Stimulated activated memory B cell treated with anti-CD40 and anti-IgM and Interleukin-4, amounts not matched to agents 10 μg/mL and 1 μg/mL and 100 μg/mL, for 72 hours (primary cell): ENCODE data around the gene SUN5.

Source experiments
- ATAC-seq: fragments of 150-1000 bp; cut with Tn5 transposase; 2 replicates; pipeline ENCODE4 v1.10.0; 2021
- H3K27ac Mint-ChIP-seq: one replicate; pipeline ENCODE4 v1.8.0; 2022; ENCODE audit warnings: mild to moderate bottlenecking, mixed read lengths
- H3K27me3 Mint-ChIP-seq: one replicate; pipeline ENCODE4 v1.8.0; 2022; ENCODE audit warnings: mixed read lengths
- H3K36me3 Mint-ChIP-seq: one replicate; pipeline ENCODE4 v1.8.0; 2022; ENCODE audit warnings: mixed read lengths
- H3K4me1 Mint-ChIP-seq: one replicate; pipeline ENCODE4 v1.8.0; 2022; ENCODE audit warnings: mixed read lengths
- H3K4me3 Mint-ChIP-seq: one replicate; pipeline ENCODE4 v1.8.0; 2022; ENCODE audit warnings: mild to moderate bottlenecking, moderate library complexity, mixed read lengths
- H3K9me3 Mint-ChIP-seq: one replicate; pipeline ENCODE4 v1.8.0; 2022; ENCODE audit warnings: mixed read lengths

The SUN5 gene

GRCh38 chr20:32993496-32994050 lies 10.7 kb downstream of the SUN5 start:
- Mint-ChIP-seq H3K27ac (peak overlapping the region; percentile 12), H3K27me3 (no peaks in the 10 kb centered on the region), H3K36me3 (peaks cover 17% of the 10 kb centered on the region), H3K4me1 (peaks cover 33% of the 10 kb centered on the region), H3K4me3 (no peak overlapping the region), H3K9me3 (peaks cover 13% of the 10 kb centered on the region)
- ATAC-seq: no peak

DNA sequence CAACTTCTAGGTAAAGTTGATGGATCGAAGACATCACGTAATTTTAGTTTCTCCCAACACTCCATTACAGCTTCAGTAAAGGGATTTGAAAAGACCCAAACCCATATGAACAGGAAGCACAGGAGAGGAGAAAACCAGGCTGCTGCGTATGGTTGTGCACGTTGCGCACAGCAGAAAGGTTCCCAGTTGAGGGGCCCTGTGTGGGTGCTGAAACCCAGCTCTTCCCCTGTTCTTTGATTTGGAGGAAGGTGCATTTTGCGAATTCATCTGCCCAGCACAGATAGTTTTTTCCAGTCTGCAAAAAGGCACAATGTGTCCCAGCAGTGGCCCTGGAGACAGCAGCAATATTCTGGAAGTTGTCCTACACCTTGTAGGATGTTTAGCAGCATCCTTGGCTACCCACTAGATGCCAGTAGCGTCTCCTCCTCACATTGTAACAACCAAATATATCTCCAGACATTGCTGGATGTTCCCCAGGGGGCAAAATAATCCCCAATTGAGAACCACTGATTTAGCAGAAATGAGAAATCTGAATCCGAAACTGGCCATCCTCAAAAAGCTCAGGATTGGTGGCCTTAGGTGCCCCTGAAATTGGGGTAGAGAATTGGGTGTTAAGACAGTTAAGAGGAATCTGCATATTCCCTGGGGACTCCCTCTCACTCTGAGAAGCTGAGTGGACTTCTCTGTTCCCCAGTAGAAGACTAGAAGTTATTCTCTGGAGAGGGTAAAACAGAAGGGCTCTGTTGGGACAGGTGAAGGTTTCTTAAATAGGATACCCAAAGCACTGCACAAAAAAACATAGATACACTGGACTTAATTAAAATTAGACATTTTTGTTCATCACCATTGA lies 12.2 kb downstream of the SUN5 start:
- peak; percentile 71 for ATAC-seq
- H3K9me3 Mint-ChIP-seq: peaks cover 13% of the 10 kb centered on the region
- H3K27ac Mint-ChIP-seq: peak overlapping the region; percentile 49
- H3K4me3 Mint-ChIP-seq: peak overlapping the region; percentile 38
- peaks cover 36% of the 10 kb centered on the region for H3K4me1 Mint-ChIP-seq
- H3K36me3 Mint-ChIP-seq: peaks cover 17% of the 10 kb centered on the region
- H3K27me3 Mint-ChIP-seq: no peaks in the 10 kb centered on the region

GRCh38 chr20:32991383-32991782 lies 12.8 kb downstream of the SUN5 start:
- peak; percentile 84 for ATAC-seq

DNA sequence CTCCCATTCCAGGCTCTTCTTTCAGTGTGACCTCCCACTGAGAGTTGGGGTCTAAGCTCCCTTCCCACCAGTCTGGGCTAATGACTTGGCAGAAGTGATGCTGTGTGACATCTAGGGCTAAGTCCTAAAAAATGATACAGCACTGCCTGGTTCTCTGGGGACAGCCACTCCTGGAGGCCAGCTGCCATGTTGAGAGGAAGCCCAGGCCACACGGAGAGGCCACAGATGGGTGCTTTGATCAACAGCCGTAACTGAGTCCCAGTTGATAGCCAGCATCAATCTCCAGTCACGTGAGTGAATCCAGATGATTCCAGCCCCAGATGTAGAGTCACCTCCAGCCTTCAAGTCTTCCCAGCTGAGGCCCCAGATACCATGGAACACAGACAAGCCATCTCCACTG lies 13.8 kb downstream of the SUN5 start:
- no peak overlapping the region for H3K27ac Mint-ChIP-seq
- no peaks in the 10 kb centered on the region for H3K27me3 Mint-ChIP-seq
- peaks cover 36% of the 10 kb centered on the region for H3K4me1 Mint-ChIP-seq
- peaks cover 11% of the 10 kb centered on the region for H3K36me3 Mint-ChIP-seq
- no peak overlapping the region for H3K4me3 Mint-ChIP-seq
- ATAC-seq: no peak
- peaks cover 6% of the 10 kb centered on the region for H3K9me3 Mint-ChIP-seq

More at GRCh38 chr20:32991383-32991782, 12.8 kb downstream of the SUN5 start:
- peaks cover 12% of the 10 kb centered on the region for H3K36me3 Mint-ChIP-seq
- H3K9me3 Mint-ChIP-seq: peaks cover 8% of the 10 kb centered on the region
- H3K27ac Mint-ChIP-seq: peak overlapping the region; percentile 49
- H3K27me3 Mint-ChIP-seq: no peaks in the 10 kb centered on the region
- peaks cover 36% of the 10 kb centered on the region for H3K4me1 Mint-ChIP-seq
- peak overlapping the region; percentile 38 for H3K4me3 Mint-ChIP-seq

DNA sequence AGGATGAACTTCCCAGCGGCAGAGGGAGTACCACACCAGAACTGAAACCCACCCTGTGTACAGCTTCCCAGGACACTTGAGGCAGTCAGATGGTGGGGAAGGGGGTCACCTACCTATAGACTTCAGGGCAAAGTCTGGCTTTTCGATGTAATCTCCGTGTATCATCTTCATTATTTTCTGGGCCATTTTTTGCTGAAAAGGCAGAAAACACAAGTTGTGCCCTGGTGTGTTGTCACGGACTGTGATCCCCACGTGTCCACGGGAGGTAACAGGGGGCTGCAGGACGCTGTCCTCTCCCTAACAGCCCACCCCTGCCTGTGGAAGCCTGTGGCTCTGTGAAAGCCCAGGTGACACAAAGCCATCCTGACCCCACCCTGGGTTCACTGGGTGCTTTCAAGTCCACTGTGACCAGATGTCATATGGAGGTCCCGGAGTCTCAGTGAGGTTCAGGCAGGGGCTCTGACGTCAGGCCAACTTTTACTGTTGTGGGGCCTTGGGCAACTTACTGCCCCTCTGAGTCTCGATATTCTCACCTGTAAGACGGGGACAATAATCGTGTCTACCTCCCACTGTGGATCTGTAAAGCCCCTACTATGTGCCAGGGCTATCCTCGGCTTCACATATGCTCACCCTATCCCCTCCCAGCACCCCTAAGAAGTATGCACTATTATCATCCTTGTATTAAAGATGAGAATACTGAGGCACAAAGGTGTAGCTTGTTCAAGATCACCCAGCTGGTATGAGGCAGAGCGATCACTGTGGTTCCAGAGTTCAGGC lies 14.5 kb downstream of the SUN5 start:
- no peaks in the 10 kb centered on the region for H3K27me3 Mint-ChIP-seq
- H3K9me3 Mint-ChIP-seq: peaks cover under 1% of the 10 kb centered on the region
- H3K27ac Mint-ChIP-seq: peak overlapping the region; percentile 20
- H3K36me3 Mint-ChIP-seq: peaks cover 6% of the 10 kb centered on the region
- H3K4me1 Mint-ChIP-seq: peaks cover 36% of the 10 kb centered on the region
- no peak for ATAC-seq
- H3K4me3 Mint-ChIP-seq: no peak overlapping the region

DNA sequence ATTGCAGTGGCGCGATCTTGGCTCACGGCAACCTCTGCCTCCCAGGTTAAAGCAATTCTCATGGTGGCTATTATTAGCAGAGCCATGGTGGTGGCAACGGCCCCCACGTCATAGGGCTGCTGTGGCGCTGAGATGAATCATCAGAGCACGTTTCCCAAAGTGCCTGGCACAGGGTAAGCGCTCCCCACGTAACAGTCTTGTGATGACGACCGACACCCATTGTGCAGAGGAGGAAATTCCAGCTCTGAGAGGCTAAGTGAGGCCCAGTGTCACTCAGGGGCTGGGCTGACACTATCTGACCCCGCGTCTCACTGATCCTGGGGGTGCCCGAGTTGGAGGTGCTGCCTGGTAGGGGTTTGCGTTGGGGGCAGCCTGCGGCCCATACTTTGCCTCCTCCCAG lies 16.2 kb downstream of the SUN5 start:
- Mint-ChIP-seq H3K27me3 (no peaks in the 10 kb centered on the region), H3K9me3 (no peaks in the 10 kb centered on the region), H3K4me3 (no peak overlapping the region), H3K27ac (no peak overlapping the region), H3K4me1 (peaks cover 32% of the 10 kb centered on the region), H3K36me3 (peaks cover 4% of the 10 kb centered on the region)
- no peak for ATAC-seq

- H3K27me3 Mint-ChIP-seq: no peaks in the 10 kb centered on the region
- H3K36me3 Mint-ChIP-seq: peaks cover 4% of the 10 kb centered on the region
- no peak overlapping the region for H3K4me3 Mint-ChIP-seq
- H3K4me1 Mint-ChIP-seq: peaks cover 24% of the 10 kb centered on the region
- no peaks in the 10 kb centered on the region for H3K9me3 Mint-ChIP-seq
- no peak for ATAC-seq
- H3K27ac Mint-ChIP-seq: no peak overlapping the region
Measured at GRCh38 chr20:32987044-32987825, 17.0 kb downstream of the SUN5 start.

DNA sequence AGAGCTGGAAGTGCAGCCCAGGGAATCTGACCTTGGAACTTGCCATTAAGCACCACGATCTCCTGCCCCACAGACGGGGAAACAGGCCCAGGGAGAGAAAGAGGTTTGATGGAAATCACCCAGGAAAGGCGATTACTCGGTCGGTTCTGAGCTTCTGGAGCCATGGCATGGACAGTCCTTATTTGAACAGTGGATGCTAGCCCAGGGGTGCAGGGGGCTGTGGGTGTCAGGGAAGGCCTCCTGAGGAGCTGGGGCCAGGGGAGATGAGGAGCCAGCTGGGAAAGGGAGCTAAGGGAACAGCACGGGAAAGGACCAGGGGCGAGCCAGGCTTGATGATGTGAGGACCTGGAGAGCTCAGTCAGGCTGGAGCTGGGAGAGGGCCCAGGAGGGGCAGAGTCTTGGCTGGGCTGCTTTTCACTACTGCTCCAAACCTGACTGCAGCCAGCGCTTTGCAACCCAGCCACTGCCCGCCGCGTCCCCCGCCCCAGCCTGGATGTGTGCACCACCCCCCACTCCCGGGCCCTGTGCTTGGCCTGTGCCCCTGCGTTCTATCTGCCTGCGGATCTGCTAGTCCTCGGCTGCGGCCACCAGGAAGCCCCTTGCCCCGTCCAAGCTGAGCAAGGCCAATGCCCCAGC lies 17.8 kb downstream of the SUN5 start:
- H3K4me3 Mint-ChIP-seq: no peak overlapping the region
- peak overlapping the region; percentile 10 for H3K27ac Mint-ChIP-seq
- no peak for ATAC-seq
- H3K27me3 Mint-ChIP-seq: no peaks in the 10 kb centered on the region
- H3K9me3 Mint-ChIP-seq: no peaks in the 10 kb centered on the region
- H3K4me1 Mint-ChIP-seq: peaks cover 17% of the 10 kb centered on the region
- peaks cover 4% of the 10 kb centered on the region for H3K36me3 Mint-ChIP-seq

DNA sequence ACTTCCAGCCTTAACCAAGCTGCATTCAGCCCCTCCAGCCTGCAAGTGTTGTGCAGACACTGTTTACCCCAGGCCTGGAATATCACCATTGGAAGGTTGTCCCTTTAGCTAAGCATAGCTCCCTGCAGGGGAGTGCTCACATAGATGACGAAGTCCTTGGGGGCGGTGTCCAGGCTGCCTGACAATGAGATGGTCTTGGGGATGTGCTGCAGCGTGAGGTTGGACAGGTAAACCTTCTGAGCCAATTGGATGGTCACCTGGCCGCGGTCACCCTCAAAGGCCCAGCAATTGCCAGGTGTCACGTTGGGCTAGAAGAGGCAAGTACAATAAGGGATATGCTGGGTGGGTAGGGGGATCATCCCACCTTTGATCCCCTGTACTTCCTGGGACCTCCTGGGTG lies 18.6 kb downstream of the SUN5 start:
- Mint-ChIP-seq H3K4me3 (no peak overlapping the region), H3K27me3 (no peaks in the 10 kb centered on the region), H3K36me3 (no peaks in the 10 kb centered on the region), H3K9me3 (no peaks in the 10 kb centered on the region), H3K4me1 (peaks cover 9% of the 10 kb centered on the region), H3K27ac (no peak overlapping the region)
- ATAC-seq: no peak

- Mint-ChIP-seq H3K4me1 (peaks cover 9% of the 10 kb centered on the region), H3K4me3 (no peak overlapping the region), H3K9me3 (no peaks in the 10 kb centered on the region), H3K36me3 (no peaks in the 10 kb centered on the region), H3K27me3 (no peaks in the 10 kb centered on the region), H3K27ac (peak overlapping the region; percentile 49)
- no peak for ATAC-seq
Measured at GRCh38 chr20:32984631-32985354, 19.4 kb downstream of the SUN5 start.

DNA sequence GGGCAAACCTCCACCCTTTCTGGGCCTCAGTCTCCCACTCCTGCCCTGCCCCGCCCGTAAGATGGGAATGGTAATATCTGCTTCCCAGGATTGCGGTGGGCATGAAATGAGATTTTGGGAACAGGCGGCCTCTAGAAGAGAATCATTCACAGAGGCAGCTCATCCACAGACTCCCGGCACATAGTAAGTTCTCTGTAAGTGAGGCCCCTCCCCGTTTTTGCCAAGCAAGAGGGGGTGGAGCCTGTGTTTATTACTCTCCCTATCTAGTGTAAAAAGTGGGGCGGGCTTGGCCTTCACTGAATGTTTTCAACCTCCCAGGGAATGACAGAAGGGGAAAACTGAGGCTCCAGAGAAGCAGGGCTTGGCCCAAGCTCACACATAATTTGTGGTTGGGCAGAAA lies 20.0 kb downstream of the SUN5 start:
- Mint-ChIP-seq H3K4me1 (peaks cover 9% of the 10 kb centered on the region), H3K36me3 (no peaks in the 10 kb centered on the region), H3K4me3 (no peak overlapping the region), H3K9me3 (no peaks in the 10 kb centered on the region), H3K27ac (peak overlapping the region; percentile 49), H3K27me3 (no peaks in the 10 kb centered on the region)
- ATAC-seq: no peak

DNA sequence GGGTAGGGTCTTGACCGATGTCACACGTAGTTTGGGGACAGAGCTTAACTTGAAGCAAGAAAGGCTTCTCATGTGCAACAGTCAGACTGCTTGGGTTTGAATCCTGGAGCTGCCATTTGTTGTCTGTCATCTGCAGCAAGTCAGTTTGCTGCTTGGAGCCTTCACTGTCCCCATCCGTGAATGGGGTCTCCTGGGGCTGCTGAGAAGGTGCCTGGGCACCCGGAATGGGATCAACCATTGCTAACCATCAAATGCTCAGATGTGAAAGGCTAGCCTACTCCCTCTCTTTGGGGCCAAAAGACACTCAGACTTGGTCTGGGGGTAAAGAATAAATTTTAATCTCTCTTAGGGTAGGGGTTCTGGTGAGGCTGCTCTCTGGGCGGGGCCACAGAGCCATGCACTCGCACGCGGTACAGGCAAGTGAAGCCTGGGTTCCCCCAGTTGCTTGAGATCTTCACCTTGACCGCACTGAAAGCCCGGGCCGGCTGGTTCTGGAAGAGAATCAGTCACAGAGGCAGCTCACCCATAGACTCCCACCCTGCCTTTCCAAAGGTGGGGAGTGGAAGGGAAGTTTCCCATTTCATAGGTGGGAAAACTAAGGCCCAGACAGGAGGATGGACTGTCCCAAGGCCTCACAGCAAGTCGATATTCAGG lies 20.6 kb downstream of the SUN5 start:
- peaks cover 9% of the 10 kb centered on the region for H3K4me1 Mint-ChIP-seq
- no peaks in the 10 kb centered on the region for H3K27me3 Mint-ChIP-seq
- no peak overlapping the region for H3K4me3 Mint-ChIP-seq
- ATAC-seq: no peak
- no peaks in the 10 kb centered on the region for H3K36me3 Mint-ChIP-seq
- H3K9me3 Mint-ChIP-seq: no peaks in the 10 kb centered on the region
- no peak overlapping the region for H3K27ac Mint-ChIP-seq

- H3K9me3 Mint-ChIP-seq: no peaks in the 10 kb centered on the region
- H3K27me3 Mint-ChIP-seq: no peaks in the 10 kb centered on the region
- no peak overlapping the region for H3K27ac Mint-ChIP-seq
- no peaks in the 10 kb centered on the region for H3K36me3 Mint-ChIP-seq
- no peak for ATAC-seq
- no peak overlapping the region for H3K4me3 Mint-ChIP-seq
- peaks cover 4% of the 10 kb centered on the region for H3K4me1 Mint-ChIP-seq
Measured at GRCh38 chr20:32982617-32983458, 21.4 kb downstream of the SUN5 start.
